ENCODE measurements around the gene PSPN.

DNA sequence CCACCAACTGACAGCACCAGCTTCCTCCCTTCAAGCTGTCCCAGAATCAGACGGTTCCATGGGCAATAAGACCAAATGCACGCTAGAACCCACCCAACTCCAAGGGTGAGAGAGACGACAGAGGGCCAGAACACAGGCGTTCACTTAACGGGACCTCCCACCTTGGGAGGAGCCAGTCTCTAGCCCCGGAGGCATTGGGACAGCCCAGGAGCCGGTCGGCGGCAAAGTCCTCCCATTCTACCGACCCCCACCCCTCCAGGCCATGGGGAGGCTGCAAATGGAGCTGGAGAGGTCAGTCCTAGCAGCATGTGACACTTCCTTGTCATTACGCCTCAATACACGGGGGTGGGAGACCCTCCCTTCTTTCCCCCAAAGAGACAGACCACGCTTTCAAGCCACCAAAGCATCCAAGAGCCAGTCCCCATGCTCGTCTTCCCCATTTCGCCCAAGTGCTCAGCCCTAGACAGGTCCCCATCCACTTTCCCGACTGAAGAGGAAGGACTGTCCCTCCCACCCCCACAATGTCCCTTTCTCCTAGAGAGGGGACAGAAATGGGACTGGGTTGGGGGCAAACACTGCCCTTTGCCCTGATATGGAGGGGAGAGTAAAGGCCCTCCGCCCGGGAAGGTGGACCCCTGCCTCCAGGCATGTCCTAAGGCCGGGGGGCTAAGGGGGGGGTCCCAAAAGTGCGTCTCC is 47.9 kb upstream of the PSPN start:
- no peak for TF ChIP-seq CTCF (IDR thresholded peaks at IDR 0.05)
- TF ChIP-seq POLR2AphosphoS5 (IDR thresholded peaks at IDR 0.05; ENCODE audit: low read depth, low read length), result no peak
- no peak for TF ChIP-seq SIN3A (IDR thresholded peaks at IDR 0.05; ENCODE audit: borderline replicate concordance, insufficient read depth, low read depth, low read length)

Measured in Panc1 (cell line).